GM12864 (cell line): ENCODE measurements around the gene DOCK8.

Experiments used
- DNase-seq: peaks from one replicate; pipeline ENCODE4 v3.0.0-alpha.2; 2011; ENCODE audit warnings: low read depth
- H3K4me3 ChIP-seq: 2 replicates; pipeline ENCODE4 v1.5.1; 2011; ENCODE audit warnings: mild to moderate bottlenecking, low read depth, low read length, control low read depth
- CTCF ChIP-seq: IDR thresholded peaks from 2 replicates; pipeline ENCODE4 v1.5.1; 2011; ENCODE audit warnings: low read depth, mild to moderate bottlenecking, moderate library complexity, low read length, control low read depth, inconsistent platforms; ENCODE audit errors: missing control alignments

Gene DOCK8

GRCh38 chr9:414595-414994, 199.9 kb downstream of the DOCK8 start:
- H3K4me3 ChIP-seq = no peak overlapping the region
- no peak for DNase-seq
- TF ChIP-seq CTCF = no peak

GRCh38 chr9:419571-420171, 205.0 kb downstream of the DOCK8 start:
- DNase-seq = no peak
- TF ChIP-seq CTCF = no peak
- H3K4me3 ChIP-seq = no peak overlapping the region

GRCh38 chr9:421896-422295, 207.2 kb downstream of the DOCK8 start:
- DNase-seq = no peak
- no peak overlapping the region for H3K4me3 ChIP-seq
- no peak for TF ChIP-seq CTCF

GRCh38 chr9:426264-426663, 211.6 kb downstream of the DOCK8 start:
- H3K4me3 ChIP-seq = no peak overlapping the region
- TF ChIP-seq CTCF = no peak
- DNase-seq = no peak

- H3K4me3 ChIP-seq = no peak overlapping the region
- no peak for DNase-seq
- no peak for TF ChIP-seq CTCF
Measured at GRCh38 chr9:426976-427375, 212.3 kb downstream of the DOCK8 start.

- TF ChIP-seq CTCF = no peak
- no peak for DNase-seq
- no peak overlapping the region for H3K4me3 ChIP-seq
Measured at GRCh38 chr9:431701-432100, 217.0 kb downstream of the DOCK8 start.

GRCh38 chr9:436482-436881, 221.8 kb downstream of the DOCK8 start:
- no peak overlapping the region for H3K4me3 ChIP-seq
- TF ChIP-seq CTCF = no peak
- DNase-seq = no peak
